Gastrocnemius medialis (tissue), 4 donors: Measurements from ENCODE around the gene GRIK2.

Source experiments
- POLR2A ChIP-seq, 2 donors: fragments of 450-650 bp; IDR thresholded peaks; one replicate each; pipeline ENCODE4 v1.6.1; 2017; ENCODE audit warnings: antibody characterized with exemption in 2 of 2, mild to moderate bottlenecking in 2 of 2, moderate library complexity in 2 of 2
- TF ChIP-seq, protein P1 (sequence below), 5 experiments: fragments of 450-650 bp in 3 of 5; fragments of 200-600 bp in 2 of 5; sonication (generic) in 2 of 5; IDR thresholded peaks in 4 of 5; conservative IDR thresholded peaks in 1 of 5; 1 replicate in 4 of 5; 2 replicates in 1 of 5; pipeline ENCODE4 v1.5.1; 2016 to 2019; ENCODE audit warnings: antibody characterized with exemption in 5 of 5, mild to moderate bottlenecking in 3 of 5, moderate library complexity in 3 of 5

DNA sequence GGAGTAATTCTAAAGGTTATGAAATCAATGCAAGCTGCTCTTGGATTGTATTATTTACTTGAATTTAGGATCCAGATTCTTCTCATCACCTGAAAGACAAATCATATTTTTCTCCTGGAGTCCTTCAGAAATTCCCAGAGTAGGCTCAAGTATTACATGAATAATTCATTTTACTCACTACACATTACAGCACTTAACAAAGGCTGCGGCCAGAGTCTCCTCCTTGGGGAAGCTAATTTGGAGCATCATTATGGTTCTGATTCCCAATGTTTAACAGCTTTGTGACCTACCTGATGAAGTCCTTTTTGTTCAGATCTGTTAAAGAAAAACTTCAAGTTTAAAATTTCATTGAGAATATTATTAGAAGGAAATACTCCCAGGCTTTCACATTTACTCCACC, 28.7 kb downstream of the GRIK2 start:
- TF ChIP-seq, protein P1, sequence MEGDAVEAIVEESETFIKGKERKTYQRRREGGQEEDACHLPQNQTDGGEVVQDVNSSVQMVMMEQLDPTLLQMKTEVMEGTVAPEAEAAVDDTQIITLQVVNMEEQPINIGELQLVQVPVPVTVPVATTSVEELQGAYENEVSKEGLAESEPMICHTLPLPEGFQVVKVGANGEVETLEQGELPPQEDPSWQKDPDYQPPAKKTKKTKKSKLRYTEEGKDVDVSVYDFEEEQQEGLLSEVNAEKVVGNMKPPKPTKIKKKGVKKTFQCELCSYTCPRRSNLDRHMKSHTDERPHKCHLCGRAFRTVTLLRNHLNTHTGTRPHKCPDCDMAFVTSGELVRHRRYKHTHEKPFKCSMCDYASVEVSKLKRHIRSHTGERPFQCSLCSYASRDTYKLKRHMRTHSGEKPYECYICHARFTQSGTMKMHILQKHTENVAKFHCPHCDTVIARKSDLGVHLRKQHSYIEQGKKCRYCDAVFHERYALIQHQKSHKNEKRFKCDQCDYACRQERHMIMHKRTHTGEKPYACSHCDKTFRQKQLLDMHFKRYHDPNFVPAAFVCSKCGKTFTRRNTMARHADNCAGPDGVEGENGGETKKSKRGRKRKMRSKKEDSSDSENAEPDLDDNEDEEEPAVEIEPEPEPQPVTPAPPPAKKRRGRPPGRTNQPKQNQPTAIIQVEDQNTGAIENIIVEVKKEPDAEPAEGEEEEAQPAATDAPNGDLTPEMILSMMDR (IDR thresholded peaks at IDR 0.05 in 4 of 5, conservative IDR thresholded peaks at IDR 0.05 in 1 of 5): no peak
- TF ChIP-seq POLR2A (IDR thresholded peaks at IDR 0.05): no peak
